Smooth muscle cell (in vitro differentiated cells): ENCODE data around the gene POFUT1. TPM values are rescaled to one million over a fixed set of nuclear protein-coding genes. Genes with fewer than 3 reads are reported as not detected.

Experiments used
- DNase-seq: peaks from one replicate; lab custom pipeline; 2025; ENCODE audit not compliant: unreplicated experiment; lab: John Stamatoyannopoulos, UW
- H2AFZ ChIP-seq: fragments of 200-600 bp; sonication (generic); 2 replicates; pipeline ENCODE4 v1.6.0; 2016; ENCODE audit warnings: antibody characterized with exemption, low read depth, mild to moderate bottlenecking
- H3F3A ChIP-seq: fragments of 200-600 bp; sonication (generic); 2 replicates; pipeline ENCODE4 v1.6.0; 2017; ENCODE audit warnings: antibody characterized with exemption, low read depth
- H3K27ac ChIP-seq: fragments of 200-600 bp; sonication (generic); 2 replicates; pipeline ENCODE4 v1.5.1; 2016; ENCODE audit warnings: low read depth, mild to moderate bottlenecking
- H3K27me3 ChIP-seq: fragments of 200-600 bp; sonication (generic); 2 replicates; pipeline ENCODE4 v1.6.1; 2016; ENCODE audit warnings: low read depth, mild to moderate bottlenecking
- H3K36me3 ChIP-seq: fragments of 200-600 bp; sonication (generic); 2 replicates; pipeline ENCODE4 v1.5.1; 2016; ENCODE audit warnings: low read depth
- H3K4me1 ChIP-seq: fragments of 200-600 bp; sonication (generic); 2 replicates; pipeline ENCODE4 v1.5.1; 2016; ENCODE audit warnings: low read depth
- H3K4me2 ChIP-seq: fragments of 200-600 bp; sonication (generic); 2 replicates; pipeline ENCODE4 v1.6.0; 2016; ENCODE audit warnings: mild to moderate bottlenecking
- H3K4me3 ChIP-seq: fragments of 200-600 bp; sonication (generic); 2 replicates; pipeline ENCODE4 v1.5.1; 2016; ENCODE audit warnings: mild to moderate bottlenecking
- H3K79me2 ChIP-seq: fragments of 200-600 bp; sonication (generic); 2 replicates; pipeline ENCODE4 v1.6.0; 2016; ENCODE audit warnings: low read depth, mild to moderate bottlenecking
- H3K9ac ChIP-seq: fragments of 200-600 bp; sonication (generic); 2 replicates; pipeline ENCODE4 v1.6.0; 2016; ENCODE audit warnings: low read depth
- H3K9me3 ChIP-seq: fragments of 200-600 bp; sonication (generic); replicated peaks from 2 replicates; pipeline ENCODE4 v1.5.1; 2016; ENCODE audit warnings: low read depth
- H4K20me1 ChIP-seq: fragments of 200-600 bp; sonication (generic); 2 replicates; pipeline ENCODE4 v1.6.0; 2016; ENCODE audit warnings: low read depth
- WGBS: methylation state at CpG from one replicate; pipeline ENCODE4 v1.1.7; 2016; ENCODE audit warnings: low lambda C conversion rate; 5-methylcytosine and 5-hydroxymethylcytosine counted together
- polyA plus RNA-seq: library from polyadenylated mRNA; unstranded; fragments of >200 nt; fragmentation: Nextera tagmentation; extraction: Ambion mirVana; gene quantifications from 2 replicates; pipeline ENCODE4 v1.2.1, GENCODE V29; 2016
- total RNA-seq: library from RNA; depleted of rRNA; stranded (reverse); fragments of >200 nt; gene quantifications from 2 replicates; pipeline ENCODE4 v1.2.3, GENCODE V29; 2014
- TF ChIP-seq, protein P1 (sequence below): fragments of 200-600 bp; sonication (generic); IDR thresholded peaks from 2 replicates; pipeline ENCODE4 v1.5.1; 2017; ENCODE audit warnings: borderline replicate concordance, mild to moderate bottlenecking, antibody characterized with exemption; ENCODE audit not compliant: insufficient read depth, poor library complexity, severe bottlenecking

The POFUT1 gene
- total and polyA plus RNA-seq, 2 experiments from 2014 or later, result 44.3 to 45.0 TPM

DNA sequence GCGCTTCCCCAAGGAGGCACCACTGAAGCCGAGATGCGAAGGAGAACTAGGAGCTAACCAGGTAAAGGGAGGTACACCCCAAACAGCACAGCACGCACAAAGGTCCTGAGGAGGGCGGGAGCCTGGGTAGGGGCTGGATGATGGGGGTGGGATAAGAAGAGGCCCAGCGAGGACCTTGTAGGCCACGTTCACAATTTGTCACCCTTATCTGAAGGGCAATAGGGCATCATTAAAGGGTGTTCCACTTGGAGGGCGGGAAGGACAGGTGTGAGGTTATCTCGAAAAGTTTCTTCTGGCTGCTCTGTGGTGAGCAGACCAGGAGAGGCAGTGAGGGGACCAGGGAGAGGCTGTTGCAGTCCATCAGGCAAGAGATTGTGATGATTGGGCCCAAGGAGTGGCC, 25.6 kb downstream of the POFUT1 start:
- Histone ChIP-seq H3F3A (no peaks in the 10 kb centered on the region), H2AFZ (no peak overlapping the region), H3K9ac (no peak overlapping the region), H4K20me1 (no peaks in the 10 kb centered on the region), H3K4me2 (no peak overlapping the region), H3K27me3 (no peaks in the 10 kb centered on the region), H3K79me2 (no peaks in the 10 kb centered on the region), H3K36me3 (peaks cover 5% of the 10 kb centered on the region), H3K9me3 (no peaks in the 10 kb centered on the region), H3K27ac (no peak overlapping the region), H3K4me3 (no peak overlapping the region), H3K4me1 (no peaks in the 10 kb centered on the region)
- DNase-seq, result no peak
- TF ChIP-seq, protein P1, sequence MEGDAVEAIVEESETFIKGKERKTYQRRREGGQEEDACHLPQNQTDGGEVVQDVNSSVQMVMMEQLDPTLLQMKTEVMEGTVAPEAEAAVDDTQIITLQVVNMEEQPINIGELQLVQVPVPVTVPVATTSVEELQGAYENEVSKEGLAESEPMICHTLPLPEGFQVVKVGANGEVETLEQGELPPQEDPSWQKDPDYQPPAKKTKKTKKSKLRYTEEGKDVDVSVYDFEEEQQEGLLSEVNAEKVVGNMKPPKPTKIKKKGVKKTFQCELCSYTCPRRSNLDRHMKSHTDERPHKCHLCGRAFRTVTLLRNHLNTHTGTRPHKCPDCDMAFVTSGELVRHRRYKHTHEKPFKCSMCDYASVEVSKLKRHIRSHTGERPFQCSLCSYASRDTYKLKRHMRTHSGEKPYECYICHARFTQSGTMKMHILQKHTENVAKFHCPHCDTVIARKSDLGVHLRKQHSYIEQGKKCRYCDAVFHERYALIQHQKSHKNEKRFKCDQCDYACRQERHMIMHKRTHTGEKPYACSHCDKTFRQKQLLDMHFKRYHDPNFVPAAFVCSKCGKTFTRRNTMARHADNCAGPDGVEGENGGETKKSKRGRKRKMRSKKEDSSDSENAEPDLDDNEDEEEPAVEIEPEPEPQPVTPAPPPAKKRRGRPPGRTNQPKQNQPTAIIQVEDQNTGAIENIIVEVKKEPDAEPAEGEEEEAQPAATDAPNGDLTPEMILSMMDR, result no peak
- WGBS, result over 99% methylated on average over 9 of the region's 9 CpGs

DNA sequence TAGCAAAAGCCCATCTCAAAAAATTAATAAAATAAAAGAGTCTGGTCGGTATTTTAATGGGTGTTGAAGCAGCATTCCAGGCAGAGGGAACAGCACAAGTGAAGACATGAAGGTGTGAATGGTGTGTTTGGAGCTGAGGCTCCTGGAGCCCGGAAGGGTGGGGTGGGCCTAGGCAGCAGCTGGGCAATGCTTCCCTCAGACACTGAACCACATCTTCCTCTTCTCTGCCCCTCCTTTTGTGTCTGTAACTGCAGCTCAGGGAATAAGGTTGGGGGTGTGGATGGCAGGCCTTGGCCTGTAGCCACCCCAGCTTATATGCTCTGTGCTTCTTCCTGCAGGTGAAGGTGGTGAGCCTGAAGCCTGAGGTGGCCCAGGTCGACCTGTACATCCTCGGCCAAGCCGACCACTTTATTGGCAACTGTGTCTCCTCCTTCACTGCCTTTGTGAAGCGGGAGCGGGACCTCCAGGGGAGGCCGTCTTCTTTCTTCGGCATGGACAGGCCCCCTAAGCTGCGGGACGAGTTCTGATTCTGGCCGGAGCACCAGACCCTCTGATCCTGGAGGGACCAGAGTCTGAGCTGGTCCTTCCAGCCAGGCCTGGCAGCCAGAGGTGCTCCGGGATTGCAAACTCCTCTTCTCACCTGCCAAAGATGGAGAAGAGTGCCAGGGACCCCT, 26.6 kb downstream of the POFUT1 start:
- Histone ChIP-seq H3K79me2 (no peaks in the 10 kb centered on the region), H3K36me3 (peaks cover 5% of the 10 kb centered on the region), H3K9me3 (no peaks in the 10 kb centered on the region), H3F3A (no peaks in the 10 kb centered on the region), H3K4me1 (no peaks in the 10 kb centered on the region), H3K27me3 (no peaks in the 10 kb centered on the region), H3K4me3 (no peak overlapping the region), H2AFZ (no peak overlapping the region), H3K27ac (no peak overlapping the region), H3K9ac (no peak overlapping the region), H3K4me2 (no peak overlapping the region), H4K20me1 (no peaks in the 10 kb centered on the region)
- DNase-seq, result no peak
- TF ChIP-seq, protein P1, result no peak
- WGBS, result 97% methylated on average over 13 of the region's 13 CpGs

DNA sequence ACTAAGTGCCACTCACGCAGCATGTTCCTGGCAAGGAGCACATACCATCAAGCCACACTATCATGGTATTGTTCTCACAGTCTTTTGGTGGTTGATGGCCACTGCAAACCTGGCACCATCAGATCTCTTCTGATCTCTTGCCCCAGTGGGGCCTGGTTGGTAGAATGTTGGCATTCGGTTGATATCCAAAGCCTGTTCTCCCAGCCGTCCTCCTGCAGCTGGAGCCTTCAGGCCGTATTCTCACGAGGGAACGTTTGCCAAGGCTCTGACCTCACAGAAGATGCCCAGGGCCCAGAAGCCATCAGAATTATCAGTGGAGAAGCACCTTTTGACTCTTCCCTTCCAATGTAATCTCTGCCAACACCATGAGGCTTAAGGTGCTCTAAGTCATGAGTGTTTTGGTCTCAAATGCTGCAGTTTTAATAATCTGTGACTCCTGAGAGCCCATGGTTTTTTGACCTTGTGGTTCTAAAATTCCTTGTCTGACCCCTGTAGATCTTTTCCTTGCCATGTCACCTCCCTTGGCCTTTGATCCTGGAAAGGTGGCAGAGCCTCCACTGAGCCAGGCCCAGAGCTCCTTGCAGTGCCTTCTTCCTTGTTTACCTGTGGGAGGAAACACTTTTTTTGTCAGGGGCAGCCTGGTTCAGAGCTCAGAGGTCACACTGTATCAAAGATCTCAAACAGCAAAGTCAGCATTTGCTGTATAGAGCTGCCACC, 27.8 kb downstream of the POFUT1 start:
- TF ChIP-seq, protein P1, result no peak
- no peak overlapping the region for H3K27ac ChIP-seq
- H3K36me3 ChIP-seq, result peaks cover 5% of the 10 kb centered on the region
- no peaks in the 10 kb centered on the region for H3K27me3 ChIP-seq
- DNase-seq, result no peak
- no peak overlapping the region for H2AFZ ChIP-seq
- 89% methylated on average over 6 of the region's 6 CpGs for WGBS
- H3K4me3 ChIP-seq, result no peak overlapping the region
- H3K79me2 ChIP-seq, result no peaks in the 10 kb centered on the region
- H4K20me1 ChIP-seq, result no peaks in the 10 kb centered on the region
- H3K9ac ChIP-seq, result no peak overlapping the region
- no peak overlapping the region for H3K4me2 ChIP-seq
- H3K4me1 ChIP-seq, result no peaks in the 10 kb centered on the region
- H3F3A ChIP-seq, result no peaks in the 10 kb centered on the region
- no peaks in the 10 kb centered on the region for H3K9me3 ChIP-seq

DNA sequence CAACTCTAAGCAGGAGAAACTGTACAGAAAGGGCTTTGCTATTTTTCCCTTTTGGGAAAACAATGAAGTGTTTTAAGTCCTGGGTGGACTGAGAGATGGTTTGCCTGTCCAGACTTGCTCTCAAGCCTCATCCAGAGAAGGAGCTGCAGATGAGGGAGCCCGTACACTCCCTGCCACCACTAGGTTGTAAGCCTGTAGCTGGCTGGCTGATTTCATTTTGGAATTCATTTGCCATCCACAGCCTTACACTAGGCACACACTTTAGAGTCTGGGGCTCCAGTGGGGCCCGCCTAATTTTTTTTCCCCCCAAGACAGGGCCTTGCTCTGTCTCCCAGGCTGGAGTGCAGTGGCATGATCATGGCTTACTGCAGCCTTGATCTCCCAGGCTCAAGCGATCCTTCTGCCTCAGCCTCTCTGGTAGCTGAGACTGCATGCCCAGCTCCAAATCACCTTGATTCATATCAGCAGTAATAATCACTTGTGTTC, 28.4 kb downstream of the POFUT1 start:
- H3K4me2 ChIP-seq, result no peak overlapping the region
- TF ChIP-seq, protein P1, result no peak
- H3F3A ChIP-seq, result no peaks in the 10 kb centered on the region
- no peaks in the 10 kb centered on the region for H3K79me2 ChIP-seq
- no peak overlapping the region for H3K4me3 ChIP-seq
- no peaks in the 10 kb centered on the region for H3K4me1 ChIP-seq
- no peak for DNase-seq
- H3K9ac ChIP-seq, result no peak overlapping the region
- 92% methylated on average over 3 of the region's 3 CpGs for WGBS
- H4K20me1 ChIP-seq, result no peaks in the 10 kb centered on the region
- peaks cover 4% of the 10 kb centered on the region for H3K36me3 ChIP-seq
- H3K27ac ChIP-seq, result no peak overlapping the region
- H3K27me3 ChIP-seq, result no peaks in the 10 kb centered on the region
- no peak overlapping the region for H2AFZ ChIP-seq
- no peaks in the 10 kb centered on the region for H3K9me3 ChIP-seq
